GM12878 (cell line): ENCODE results near the gene HEG1. TPM values are rescaled to one million over a fixed set of nuclear protein-coding genes. Genes with fewer than 3 reads are reported as not detected.

ENCODE experiments used
- ATAC-seq: fragments of 200-7000 bp; cut with Tn5 transposase; 3 replicates; pipeline ENCODE4 v1.9.1; 2020; ENCODE audit warnings: mild to moderate bottlenecking, moderate library complexity
- BruUV-seq: library from RNA; stranded (reverse); fragments of 400-500 nt; replicated peaks from 2 replicates; lab custom pipeline; 2021; lab: Mats Ljungman, UMichigan
- CTCF ChIA-PET: fragments of 300-600 bp; sonication (Branson Sonifier 250); formaldehyde crosslinking; extraction: SDS; loops from one replicate; lab custom pipeline; 2021; ENCODE audit warnings: inconsistent platforms; lab: Yijun Ruan, JAX
- POLR2A ChIA-PET: fragments of 350-600 bp; formaldehyde crosslinking; extraction: SDS; loops from one replicate; lab custom pipeline; 2021; ENCODE audit warnings: inconsistent platforms; lab: Charles Lee
- RAD21 ChIA-PET: fragments of 300-600 bp; sonication (Branson Sonifier 250); formaldehyde crosslinking; loops from one replicate; lab custom pipeline; 2023; ENCODE audit warnings: antibody characterized with exemption; ENCODE audit not compliant: unreplicated experiment; lab: Charles Lee
- SMC1A ChIA-PET: fragments of 300-600 bp; sonication (Branson Sonifier 250); formaldehyde crosslinking; loops from one replicate; lab custom pipeline; 2023; ENCODE audit not compliant: unreplicated experiment, uncharacterized antibody; lab: Charles Lee
- DNase-seq: peaks from one replicate; pipeline ENCODE4 v3.0.0-alpha.2; 2011; ENCODE audit warnings: low read depth, low spot score
- FAIRE-seq: peaks from 3 replicates; lab custom pipeline; 2011; peaks lifted over from hg19 to GRCh38; lab: Jason Lieb, UNC
- H2AFZ ChIP-seq: 2 replicates; pipeline ENCODE4 v1.6.0; 2011; ENCODE audit warnings: low read depth, low read length, control low read depth; ENCODE audit not compliant: control insufficient read depth
- H3K27ac ChIP-seq: 2 replicates; pipeline ENCODE4 v1.5.1; 2011; ENCODE audit warnings: control low read depth; ENCODE audit not compliant: control insufficient read depth, insufficient read depth
- H3K27me3 ChIP-seq, 2 experiments: replicated peaks in 1 of 2; 2 replicates each; pipeline versions ENCODE4 v1.6.0 to v1.6.1; 2011; ENCODE audit warnings: low read length in 1 of 2; ENCODE audit not compliant: control insufficient read depth in 2 of 2, insufficient read depth in 2 of 2
- H3K36me3 ChIP-seq, 2 experiments: 2 replicates each; pipeline ENCODE4 v1.5.1; 2011; ENCODE audit warnings: low read length in 1 of 2; ENCODE audit not compliant: control insufficient read depth in 2 of 2, insufficient read depth in 2 of 2
- H3K4me1 ChIP-seq: 2 replicates; pipeline ENCODE4 v1.6.1; 2011; ENCODE audit warnings: mild to moderate bottlenecking, low read length, moderate library complexity, mixed read lengths; ENCODE audit not compliant: control insufficient read depth, insufficient read depth
- H3K4me2 ChIP-seq: 2 replicates; pipeline ENCODE4 v1.6.0; 2011; ENCODE audit warnings: control low read depth; ENCODE audit not compliant: control insufficient read depth, insufficient read depth
- H3K4me3 ChIP-seq: fragments of 200-600 bp; sonication (generic); 2 replicates; pipeline ENCODE4 v1.5.1; 2016
- H3K79me2 ChIP-seq: 2 replicates; pipeline ENCODE4 v1.6.0; 2011; ENCODE audit warnings: low read length; ENCODE audit not compliant: control insufficient read depth, insufficient read depth
- H3K9ac ChIP-seq: 2 replicates; pipeline ENCODE4 v1.8.0; 2011; ENCODE audit warnings: low read length, control low read depth, mixed read lengths; ENCODE audit not compliant: control insufficient read depth, insufficient read depth
- H3K9me3 ChIP-seq: replicated peaks from 3 replicates; pipeline ENCODE4 v1.5.1; 2011; ENCODE audit warnings: mild to moderate bottlenecking, low read length; ENCODE audit not compliant: control insufficient read depth, insufficient read depth
- H4K20me1 ChIP-seq: 2 replicates; pipeline ENCODE4 v1.6.0; 2011; ENCODE audit not compliant: control insufficient read depth, insufficient read depth
- BHLHE40 ChIP-seq, 2 experiments: fragments of 450-650 bp in 1 of 2; IDR thresholded peaks; 2 replicates each; pipeline ENCODE4 v1.6.1; 2011 to 2017; ENCODE audit warnings: low read depth in 2 of 2, borderline replicate concordance in 1 of 2, improper control_type of control experiment in 1 of 2, low read length in 1 of 2, mild to moderate bottlenecking in 1 of 2
- DPF2 ChIP-seq: fragments of 450-650 bp; IDR thresholded peaks from 2 replicates; pipeline ENCODE4 v1.6.1; 2017; ENCODE audit warnings: mild to moderate bottlenecking
- E4F1 ChIP-seq: fragments of 450-650 bp; IDR thresholded peaks from 2 replicates; pipeline ENCODE4 v1.6.1; 2018; ENCODE audit warnings: borderline replicate concordance, mild to moderate bottlenecking; ENCODE audit not compliant: partially characterized antibody
- IRF4 ChIP-seq: IDR thresholded peaks from 2 replicates; pipeline ENCODE4 v1.6.1; 2011; ENCODE audit warnings: low read depth, low read length
- NFIC ChIP-seq: IDR thresholded peaks from 2 replicates; pipeline ENCODE4 v1.6.1; 2012; ENCODE audit warnings: low read depth, mild to moderate bottlenecking, inconsistent platforms, low read length, moderate library complexity
- NR2C1 ChIP-seq: fragments of 450-650 bp; IDR thresholded peaks from 2 replicates; pipeline ENCODE4 v1.6.1; 2017; ENCODE audit warnings: antibody characterized with exemption, mild to moderate bottlenecking, moderate library complexity
- STAT1 ChIP-seq: fragments of 450-650 bp; conservative IDR thresholded peaks from 2 replicates; pipeline ENCODE4 v1.6.1; 2014; ENCODE audit warnings: antibody characterized with exemption, mild to moderate bottlenecking
- TARDBP ChIP-seq: IDR thresholded peaks from 2 replicates; pipeline ENCODE4 v1.6.1; 2016; ENCODE audit warnings: borderline replicate concordance
- WRNIP1 ChIP-seq: IDR thresholded peaks from 2 replicates; pipeline ENCODE4 v1.6.1; 2011; ENCODE audit warnings: low read depth, low read length, improper control_type of control experiment, borderline replicate concordance
- ZNF24 ChIP-seq: fragments of 450-650 bp; IDR thresholded peaks from 2 replicates; pipeline ENCODE4 v1.6.1; 2017; ENCODE audit warnings: antibody characterized with exemption, mild to moderate bottlenecking
- ZNF384 ChIP-seq: IDR thresholded peaks from 2 replicates; pipeline ENCODE4 v1.6.1; 2012; ENCODE audit warnings: low read depth, mild to moderate bottlenecking, low read length, improper control_type of control experiment, borderline replicate concordance
- ZSCAN29 ChIP-seq: fragments of 450-650 bp; IDR thresholded peaks from 2 replicates; pipeline ENCODE4 v1.6.1; 2017; ENCODE audit warnings: mild to moderate bottlenecking, moderate library complexity
- WGBS: methylation state at CpG from one replicate; pipeline ENCODE4 v1.1.6; 2016; ENCODE audit warnings: low lambda C conversion rate; ENCODE audit not compliant: insufficient replicate concordance, insufficient coverage; ENCODE audit errors: missing lambda C conversion rate; 5-methylcytosine and 5-hydroxymethylcytosine counted together
- in situ Hi-C: fragments of 300-500 bp; cut with MboI; formaldehyde crosslinking; loops from 9 replicates; pipeline ENCODE4 v1.14.3; 2018; ENCODE audit warnings: mixed read lengths
- intact Hi-C: fragments of 100-400 bp; cut with micrococcal nuclease; formaldehyde crosslinking; loops from one replicate; pipeline ENCODE4 v1.14.2; 2022; ENCODE audit not compliant: unreplicated experiment
- polyA plus RNA-seq, 11 experiments: library from polyadenylated mRNA; depleted of rRNA in 4 of 11; unstranded in 6 of 11; stranded (reverse) in 5 of 11; fragments of >200 nt; fragmentation: Nextera tagmentation in 4 of 11; fragmentation: Illumina TruSeq in 1 of 11; extraction: Ambion mirVana in 4 of 11; extraction: Trizol in 1 of 11; gene quantifications; 1 replicate in 1 of 11; 2 replicates in 10 of 11; pipeline versions ENCODE4 v1.2.1 to v1.2.3, GENCODE V29; 2011 to 2016; ENCODE audit warnings: inconsistent platforms in 2 of 11, missing spikeins in 2 of 11, low read depth in 1 of 11
- total RNA-seq, 4 experiments: library from RNA; depleted of rRNA in 3 of 4; stranded (reverse); fragments of >200 nt in 3 of 4; fragmentation: Illumina TruSeq in 1 of 4; extraction: Trizol in 1 of 4; gene quantifications; 2 replicates each; pipeline versions ENCODE4 v1.2.1 to v1.2.3, GENCODE V29; 2013 to 2021
- TF ChIP-seq, protein P1 (sequence below), 3 experiments: IDR thresholded peaks in 2 of 3; conservative IDR thresholded peaks in 1 of 3; 2 replicates each; pipeline ENCODE4 v1.5.1; 2011; ENCODE audit warnings: low read depth in 3 of 3, low read length in 3 of 3, mild to moderate bottlenecking in 3 of 3, control low read depth in 2 of 3, moderate library complexity in 2 of 3, inconsistent platforms in 1 of 3, mixed read lengths in 1 of 3; ENCODE audit not compliant: control insufficient read depth in 2 of 3, insufficient read depth in 1 of 3; ENCODE audit errors: extremely low read depth in 1 of 3
- TF ChIP-seq, protein P2 (sequence below): fragments of 450-650 bp; IDR thresholded peaks from 2 replicates; pipeline ENCODE4 v1.6.1; 2016; ENCODE audit warnings: mild to moderate bottlenecking

Gene HEG1
- total and polyA plus RNA-seq, 10 of the 15 experiments (the other 5 are each of a cell fraction or from before 2014, with no cell fraction given): 2.2 to 32.1 (median 7.6) TPM

- TF ChIP-seq E4F1 (no peak), DPF2 (no peak), NFIC (no peak), NR2C1 (no peak), IRF4 (no peak), TARDBP (no peak)
Observed at GRCh38 chr3:124999897-125000435, 55.8 kb downstream of the HEG1 start (continued).

DNA sequence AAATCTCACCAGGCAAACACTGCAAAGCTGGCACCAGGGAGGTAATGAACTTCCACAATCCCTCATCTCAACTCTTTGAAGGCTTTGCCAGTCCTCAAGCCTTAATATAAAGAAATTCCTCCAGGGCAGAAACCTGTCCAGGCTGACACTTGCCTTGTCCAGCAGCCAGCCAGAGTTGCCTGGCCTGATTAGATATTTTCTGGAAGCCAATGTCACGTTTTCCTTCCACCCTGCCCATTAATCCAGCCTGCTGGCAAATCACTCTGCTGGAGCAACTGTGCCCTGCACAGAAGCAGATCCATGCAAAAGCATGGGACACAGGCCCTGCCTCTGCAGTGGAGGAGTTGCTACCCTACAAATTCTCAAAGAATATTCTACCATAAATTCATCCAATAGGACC lies 56.5 kb downstream of the HEG1 start:
- Histone ChIP-seq H3K4me2 (no peak overlapping the region), H3K27me3 (no peaks in the 10 kb centered on the region), H2AFZ (no peak overlapping the region), H3K9me3 (no peaks in the 10 kb centered on the region), H3K4me3 (no peak overlapping the region), H3K9ac (no peak overlapping the region), H3K79me2 (no peaks in the 10 kb centered on the region), H3K27ac (no peak overlapping the region), H3K36me3 (peaks cover 9 to 54% of the 10 kb centered on the region in 2 experiments), H4K20me1 (no peaks in the 10 kb centered on the region), H3K4me1 (peaks cover 5% of the 10 kb centered on the region)
- BruUV-seq: no TSS peak
- intact Hi-C loops: loop anchor here (10.0 kb wide), 1 partner anchor 585 kb away; no protein-coding TSS in a partner anchor
- POLR2A ChIA-PET: no interaction called here
- TF ChIP-seq ZNF24: no peak
- TF ChIP-seq, protein P1, sequence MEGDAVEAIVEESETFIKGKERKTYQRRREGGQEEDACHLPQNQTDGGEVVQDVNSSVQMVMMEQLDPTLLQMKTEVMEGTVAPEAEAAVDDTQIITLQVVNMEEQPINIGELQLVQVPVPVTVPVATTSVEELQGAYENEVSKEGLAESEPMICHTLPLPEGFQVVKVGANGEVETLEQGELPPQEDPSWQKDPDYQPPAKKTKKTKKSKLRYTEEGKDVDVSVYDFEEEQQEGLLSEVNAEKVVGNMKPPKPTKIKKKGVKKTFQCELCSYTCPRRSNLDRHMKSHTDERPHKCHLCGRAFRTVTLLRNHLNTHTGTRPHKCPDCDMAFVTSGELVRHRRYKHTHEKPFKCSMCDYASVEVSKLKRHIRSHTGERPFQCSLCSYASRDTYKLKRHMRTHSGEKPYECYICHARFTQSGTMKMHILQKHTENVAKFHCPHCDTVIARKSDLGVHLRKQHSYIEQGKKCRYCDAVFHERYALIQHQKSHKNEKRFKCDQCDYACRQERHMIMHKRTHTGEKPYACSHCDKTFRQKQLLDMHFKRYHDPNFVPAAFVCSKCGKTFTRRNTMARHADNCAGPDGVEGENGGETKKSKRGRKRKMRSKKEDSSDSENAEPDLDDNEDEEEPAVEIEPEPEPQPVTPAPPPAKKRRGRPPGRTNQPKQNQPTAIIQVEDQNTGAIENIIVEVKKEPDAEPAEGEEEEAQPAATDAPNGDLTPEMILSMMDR (IDR thresholded peaks at IDR 0.05 in 2 of 3, conservative IDR thresholded peaks at IDR 0.05 in 1 of 3; ENCODE audit: control insufficient read depth in 2 of 3, extremely low read depth in 1 of 3, insufficient read depth in 1 of 3, low read depth in 3 of 3, low read length in 3 of 3): no peak
- no peak for TF ChIP-seq BHLHE40 (IDR thresholded peaks at IDR 0.05; ENCODE audit: borderline replicate concordance in 1 of 2, low read depth in 2 of 2, low read length in 1 of 2)
- no peak for TF ChIP-seq STAT1
- TF ChIP-seq, protein P2, sequence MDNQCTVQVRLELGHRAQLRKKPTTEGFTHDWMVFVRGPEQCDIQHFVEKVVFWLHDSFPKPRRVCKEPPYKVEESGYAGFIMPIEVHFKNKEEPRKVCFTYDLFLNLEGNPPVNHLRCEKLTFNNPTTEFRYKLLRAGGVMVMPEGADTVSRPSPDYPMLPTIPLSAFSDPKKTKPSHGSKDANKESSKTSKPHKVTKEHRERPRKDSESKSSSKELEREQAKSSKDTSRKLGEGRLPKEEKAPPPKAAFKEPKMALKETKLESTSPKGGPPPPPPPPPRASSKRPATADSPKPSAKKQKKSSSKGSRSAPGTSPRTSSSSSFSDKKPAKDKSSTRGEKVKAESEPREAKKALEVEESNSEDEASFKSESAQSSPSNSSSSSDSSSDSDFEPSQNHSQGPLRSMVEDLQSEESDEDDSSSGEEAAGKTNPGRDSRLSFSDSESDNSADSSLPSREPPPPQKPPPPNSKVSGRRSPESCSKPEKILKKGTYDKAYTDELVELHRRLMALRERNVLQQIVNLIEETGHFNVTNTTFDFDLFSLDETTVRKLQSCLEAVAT: no peak
- TF ChIP-seq ZNF384: no peak
- no peak for TF ChIP-seq ZSCAN29
- no peak for TF ChIP-seq WRNIP1
- no peak for ATAC-seq
- DNase-seq: no peak
- in situ Hi-C loops: loop anchor here (25.0 kb wide), 1 partner anchor 438 kb away; no protein-coding TSS in a partner anchor
- RAD21 ChIA-PET: interaction anchor here (1.3 to 1.8 kb wide), 2 partner anchors 24 to 53 kb away, joined by 3 to 5 read pairs; no protein-coding TSS in a partner anchor
- WGBS: 22% methylated on average over 1 of the region's 1 CpG
- CTCF ChIA-PET: interaction anchor here (0.7 to 7.9 kb wide), 8 partner anchors 22 to 585 kb away, joined by 3 to 56 read pairs (median 4); no protein-coding TSS in a partner anchor
- SMC1A ChIA-PET: interaction anchor here (0.6 to 2.0 kb wide), 5 partner anchors 13 to 203 kb away, joined by 3 to 9 read pairs (median 4); no protein-coding TSS in a partner anchor
- FAIRE-seq: no peak
